Colonic mucosa (tissue), 4 donors: ENCODE data around the gene BGN. TPM values are rescaled to one million over a fixed set of nuclear protein-coding genes. Genes with fewer than 3 reads are reported as not detected.

Experiments used
- DNase-seq: peaks from one replicate; pipeline ENCODE4 v3.0.0-alpha.2; 2020
- H3K27ac ChIP-seq: fragments of 200-600 bp; one replicate; pipeline ENCODE4 v1.8.0; 2021
- H3K27me3 ChIP-seq: fragments of 200-600 bp; one replicate; pipeline ENCODE4 v1.8.0; 2021
- H3K36me3 ChIP-seq: fragments of 200-600 bp; one replicate; pipeline ENCODE4 v1.8.0; 2021
- H3K4me1 ChIP-seq: fragments of 200-600 bp; one replicate; pipeline ENCODE4 v1.8.0; 2021; ENCODE audit warnings: mild to moderate bottlenecking
- H3K4me3 ChIP-seq: fragments of 200-600 bp; one replicate; pipeline ENCODE4 v1.8.0; 2021
- H3K9ac ChIP-seq, 2 donors: one replicate each; pipeline ENCODE4 v1.7.0; 2013; ENCODE audit warnings: control low read depth in 2 of 2, low read depth in 2 of 2, low read length in 2 of 2
- H3K9me3 ChIP-seq: fragments of 200-600 bp; one replicate; pipeline ENCODE4 v1.8.0; 2021
- intact Hi-C: fragments of 100-400 bp; cut with DNase I; formaldehyde crosslinking; loops from one replicate; pipeline ENCODE4 v1.14.1; 2022
- total RNA-seq, 2 donors: library from RNA; stranded (reverse); fragmentation: NEBNext Ultra II Directional in 1 of 2; extraction: Animal tissue kit (Norgen Biotek cat#: 25700) in 1 of 2; gene quantifications; one replicate each; pipeline ENCODE4 v1.2.1, GENCODE V29; 2021
- TF ChIP-seq, protein P1 (sequence below): fragments of 200-600 bp; IDR thresholded peaks from one replicate; pipeline ENCODE4 v1.8.0; 2022; ENCODE audit warnings: antibody characterized with exemption, mild to moderate bottlenecking
- donor health status: healthy.
- donor health status: DM: no; HTN: no; CAD: no.
- donor health status: DM: no; HTN: no; CAD: no.

BGN gene
- total RNA-seq, 2 donors from 2014 or later: 6.0 to 11.4 TPM

DNA sequence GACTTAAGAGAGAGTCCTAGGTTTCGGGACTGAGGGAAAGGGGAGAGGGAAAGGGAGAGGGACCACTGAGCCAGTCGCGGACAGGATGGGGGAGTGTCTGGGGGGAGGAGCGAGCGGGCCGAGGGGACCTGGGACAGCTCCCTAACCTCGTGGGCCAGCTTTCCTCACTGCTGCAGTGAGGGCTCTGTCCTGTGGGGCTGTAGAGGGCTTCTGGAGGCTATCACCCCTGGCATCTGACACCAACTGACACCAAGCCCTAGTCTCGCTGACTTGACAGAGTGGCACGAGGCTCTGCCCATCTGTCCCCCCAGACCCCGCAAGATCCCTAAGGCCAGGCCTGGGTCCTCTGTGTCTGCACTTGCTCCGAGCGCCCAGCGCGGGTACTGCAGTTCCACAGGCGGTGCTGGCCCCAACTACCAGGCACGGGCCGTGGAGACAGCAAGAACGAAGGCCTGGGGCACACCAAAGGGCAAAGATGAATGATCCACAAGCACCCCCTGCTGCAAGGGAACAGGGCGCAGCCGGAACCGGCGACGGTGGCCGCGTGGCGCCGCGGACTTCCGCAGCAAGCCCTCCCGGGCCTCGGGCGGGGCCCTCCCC is 24.9 kb upstream of the BGN start:
- H3K4me3 ChIP-seq: peak overlapping the region; percentile 60
- H3K9ac ChIP-seq: peak overlapping the region; percentile 30 to 58
- no peak overlapping the region for H3K27ac ChIP-seq
- no peak for DNase-seq
- intact Hi-C loops: no loop called here
- H3K27me3 ChIP-seq: no peaks in the 10 kb centered on the region
- H3K9me3 ChIP-seq: no peaks in the 10 kb centered on the region
- TF ChIP-seq, protein P1, sequence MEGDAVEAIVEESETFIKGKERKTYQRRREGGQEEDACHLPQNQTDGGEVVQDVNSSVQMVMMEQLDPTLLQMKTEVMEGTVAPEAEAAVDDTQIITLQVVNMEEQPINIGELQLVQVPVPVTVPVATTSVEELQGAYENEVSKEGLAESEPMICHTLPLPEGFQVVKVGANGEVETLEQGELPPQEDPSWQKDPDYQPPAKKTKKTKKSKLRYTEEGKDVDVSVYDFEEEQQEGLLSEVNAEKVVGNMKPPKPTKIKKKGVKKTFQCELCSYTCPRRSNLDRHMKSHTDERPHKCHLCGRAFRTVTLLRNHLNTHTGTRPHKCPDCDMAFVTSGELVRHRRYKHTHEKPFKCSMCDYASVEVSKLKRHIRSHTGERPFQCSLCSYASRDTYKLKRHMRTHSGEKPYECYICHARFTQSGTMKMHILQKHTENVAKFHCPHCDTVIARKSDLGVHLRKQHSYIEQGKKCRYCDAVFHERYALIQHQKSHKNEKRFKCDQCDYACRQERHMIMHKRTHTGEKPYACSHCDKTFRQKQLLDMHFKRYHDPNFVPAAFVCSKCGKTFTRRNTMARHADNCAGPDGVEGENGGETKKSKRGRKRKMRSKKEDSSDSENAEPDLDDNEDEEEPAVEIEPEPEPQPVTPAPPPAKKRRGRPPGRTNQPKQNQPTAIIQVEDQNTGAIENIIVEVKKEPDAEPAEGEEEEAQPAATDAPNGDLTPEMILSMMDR: no peak
- H3K4me1 ChIP-seq: no peaks in the 10 kb centered on the region
- no peaks in the 10 kb centered on the region for H3K36me3 ChIP-seq

DNA sequence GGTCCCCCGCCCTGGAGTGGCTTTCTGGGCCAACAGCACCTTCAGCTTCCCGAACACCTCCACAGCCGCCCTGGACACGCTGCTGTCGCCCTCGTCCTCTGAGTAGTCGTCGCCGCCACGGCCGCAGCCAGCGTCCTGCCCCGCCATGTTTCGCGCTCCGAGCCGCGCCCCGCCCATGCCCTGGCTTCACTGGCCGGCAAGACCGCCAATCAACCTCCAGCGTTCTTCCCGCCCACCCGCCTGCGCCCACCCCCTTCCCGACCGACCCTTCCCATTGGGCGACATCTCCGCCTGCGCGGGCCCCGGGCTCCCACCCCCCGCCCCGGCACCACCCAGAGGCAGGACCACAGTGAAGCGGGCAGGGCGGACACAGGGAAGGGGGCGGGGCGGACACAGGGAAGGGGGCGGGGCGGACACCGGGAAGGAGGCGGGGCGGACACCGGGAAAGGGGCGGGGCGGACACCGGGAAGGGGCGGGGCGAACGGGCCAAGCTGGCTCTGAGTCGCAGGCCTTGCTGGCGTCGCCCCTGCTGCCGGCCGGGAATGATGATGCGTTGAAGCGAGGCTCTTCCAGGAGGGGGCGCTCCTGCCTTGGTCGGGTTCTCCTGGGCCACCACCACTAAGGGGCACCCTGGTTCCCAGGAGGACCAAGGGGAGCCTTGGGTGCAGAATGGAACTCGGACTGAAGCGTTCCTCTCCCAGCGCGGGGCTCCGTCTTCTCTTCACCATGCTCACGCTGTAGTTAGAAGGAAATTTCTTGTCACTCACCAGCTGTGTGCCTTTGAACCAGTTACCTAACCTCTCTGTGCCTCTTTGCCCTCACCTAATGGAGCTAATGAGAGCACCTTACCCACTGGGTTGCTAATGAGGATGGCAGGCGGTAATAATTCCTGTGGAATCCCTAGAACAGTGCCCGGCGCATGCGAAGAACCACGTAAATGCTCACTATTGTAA is 24.1 kb upstream of the BGN start, which contains the start of gene HAUS7:
HAUS7 (minus strand) TSS at position 166 of the 953 bp plus-strand sequence; CDS start at position 147, 19 bp downstream.
- Histone ChIP-seq H3K9ac (peak within 1 kb of the TSS; percentile 30 to 58), H3K4me3 (peak within 1 kb of the TSS; percentile 60), H3K27ac (no peak within 1 kb of the TSS), H3K36me3 (no peaks in the 10 kb centered on the region), H3K27me3 (no peaks in the 10 kb centered on the region), H3K4me1 (no peaks in the 10 kb centered on the region), H3K9me3 (no peaks in the 10 kb centered on the region)
- TF ChIP-seq, protein P1: peak; percentile 39
- DNase-seq: peak; percentile 89
- intact Hi-C loops: no loop called here

DNA sequence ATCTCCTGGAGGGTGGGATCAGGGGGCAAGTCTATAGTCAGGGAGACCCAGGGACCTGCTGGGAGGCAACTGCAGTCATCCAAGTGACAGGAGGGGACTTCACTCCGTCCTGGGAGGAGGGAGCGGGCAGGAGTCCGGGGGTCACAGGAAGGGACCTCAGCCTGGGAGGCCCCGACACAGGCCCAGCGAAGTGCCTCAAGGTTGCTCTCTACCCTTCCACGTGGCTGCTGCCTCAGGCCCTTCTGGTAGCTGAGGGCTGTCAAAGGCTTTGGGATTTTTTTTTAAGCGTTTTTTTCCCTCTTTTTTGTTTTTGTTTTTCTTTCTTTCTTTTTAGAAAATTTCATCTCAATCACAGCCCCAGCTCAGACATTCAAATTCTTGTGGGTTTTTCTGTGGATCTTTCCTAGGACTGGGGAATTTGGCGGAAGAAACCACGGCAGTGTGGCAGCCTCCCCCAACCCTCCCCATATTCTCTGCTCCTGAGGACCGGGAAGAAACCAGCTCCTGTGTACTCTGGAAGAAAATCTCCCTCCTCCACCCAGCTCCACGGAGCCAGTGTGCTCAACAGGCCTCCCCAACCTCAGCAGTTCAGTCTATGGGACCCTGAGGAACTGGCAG is 23.0 kb upstream of the BGN start:
- no peak overlapping the region for H3K9ac ChIP-seq
- intact Hi-C loops: no loop called here
- DNase-seq: no peak
- TF ChIP-seq, protein P1: no peak
- H3K27me3 ChIP-seq: no peaks in the 10 kb centered on the region
- no peaks in the 10 kb centered on the region for H3K4me1 ChIP-seq
- no peaks in the 10 kb centered on the region for H3K36me3 ChIP-seq
- no peaks in the 10 kb centered on the region for H3K9me3 ChIP-seq
- no peak overlapping the region for H3K27ac ChIP-seq
- H3K4me3 ChIP-seq: no peak overlapping the region

DNA sequence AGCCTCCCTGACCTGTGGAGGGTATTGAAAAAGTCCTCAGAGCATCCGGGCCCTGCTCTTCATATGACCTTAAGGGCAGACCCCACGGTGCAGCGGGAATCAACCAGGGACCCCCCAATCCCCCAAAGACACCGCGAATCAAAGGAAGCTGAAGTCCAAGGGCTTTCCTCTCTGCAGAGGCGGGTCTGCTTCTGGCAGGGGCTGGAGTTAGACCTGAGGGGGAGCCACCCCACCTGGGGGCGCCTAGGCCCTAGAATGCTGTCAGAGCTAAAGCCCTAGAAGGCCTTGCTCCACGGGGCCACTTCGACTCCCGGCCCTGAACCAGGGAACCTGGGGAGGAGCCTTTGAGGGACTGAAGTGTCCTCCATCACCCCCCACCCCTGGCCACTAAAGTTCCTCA is 21.7 kb upstream of the BGN start:
- no peak overlapping the region for H3K9ac ChIP-seq
- H3K9me3 ChIP-seq: no peaks in the 10 kb centered on the region
- TF ChIP-seq, protein P1: no peak
- DNase-seq: no peak
- no peaks in the 10 kb centered on the region for H3K36me3 ChIP-seq
- intact Hi-C loops: no loop called here
- no peaks in the 10 kb centered on the region for H3K27me3 ChIP-seq
- H3K4me1 ChIP-seq: no peaks in the 10 kb centered on the region
- no peak overlapping the region for H3K27ac ChIP-seq
- no peak overlapping the region for H3K4me3 ChIP-seq

GRCh38 chrX:153474266-153474665 is 20.5 kb upstream of the BGN start:
- no peaks in the 10 kb centered on the region for H3K36me3 ChIP-seq
- intact Hi-C loops: no loop called here
- no peak for DNase-seq
- H3K9me3 ChIP-seq: no peaks in the 10 kb centered on the region
- no peak overlapping the region for H3K27ac ChIP-seq
- no peaks in the 10 kb centered on the region for H3K27me3 ChIP-seq
- no peak overlapping the region for H3K9ac ChIP-seq
- no peak overlapping the region for H3K4me3 ChIP-seq
- no peaks in the 10 kb centered on the region for H3K4me1 ChIP-seq
- TF ChIP-seq, protein P1: no peak
